ENCODE data around the gene MROH7. TPM values are rescaled to one million over a fixed set of nuclear protein-coding genes. Genes with fewer than 3 reads are reported as not detected.

The MROH7 gene
- total RNA-seq (2014; rRNA removed) (not detected in 2 replicates), Bru-seq, nascent RNA (not detected), BruChase-seq, experiment 1, labeled RNA remaining after a 6-hour chase (percentile 16 among the genes with signal in this experiment), BruChase-seq, experiment 2, labeled RNA remaining after a 2-hour chase (not detected)
- long read RNA-seq: 0 reads

DNA sequence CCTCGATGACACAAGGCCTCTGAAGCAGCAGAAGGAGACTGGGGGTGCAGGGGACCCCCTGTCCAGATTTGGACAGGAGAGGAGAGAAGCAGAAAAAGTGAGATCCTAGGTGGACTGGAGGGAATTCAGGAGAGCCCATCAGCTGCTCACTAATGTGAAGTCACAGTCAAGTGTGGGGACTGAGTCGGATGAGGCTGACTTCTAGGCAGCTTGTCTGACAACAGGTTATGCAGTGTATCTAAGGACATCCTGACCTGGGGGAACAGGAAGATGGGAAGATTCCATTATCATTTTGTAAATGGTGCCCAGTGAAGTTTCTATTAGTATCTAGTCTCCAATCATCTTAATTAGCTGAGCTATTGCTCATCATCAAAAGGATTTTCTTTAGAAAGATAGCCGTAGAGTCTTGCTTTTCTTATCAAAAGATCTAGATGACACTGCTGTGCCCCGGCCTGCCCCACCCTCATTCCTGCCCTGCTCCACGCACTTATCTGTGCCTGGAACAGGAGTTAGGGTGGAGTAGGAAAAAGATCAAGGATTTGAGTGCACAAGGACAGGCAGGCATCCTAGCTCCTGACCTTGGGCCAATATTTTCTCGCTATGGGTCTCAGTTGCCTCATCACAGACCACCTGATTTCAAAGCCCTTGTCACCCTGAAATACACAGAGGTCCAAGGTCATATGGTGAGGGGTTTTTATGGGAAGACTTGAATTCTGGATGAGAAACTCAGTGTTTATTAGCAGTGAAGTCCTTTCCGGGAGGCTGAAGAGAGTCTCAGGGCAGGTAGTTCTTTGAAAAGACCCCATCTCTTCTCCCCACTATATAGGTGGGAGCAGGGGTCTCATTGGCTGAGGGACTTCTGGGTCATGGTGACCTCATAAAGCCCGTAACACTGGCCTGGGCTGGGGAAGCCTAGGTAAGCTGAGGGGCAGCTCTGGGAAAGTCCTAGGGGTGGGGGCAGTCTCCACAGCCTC lies at the start of gene MROH7:
Gene MROH7, plus strand, starts transcription at position 924 of the 974 bp plus-strand sequence. CDS start 11,141 bp downstream, outside the sequence.
- CTCF ChIA-PET: no interaction called here
- no peak within 1 kb of the TSS for H3K9ac ChIP-seq (ENCODE audit: low read length)
- ATAC-seq: no peak
- no peaks in the 10 kb centered on the region for H3K36me3 ChIP-seq (ENCODE audit: low read depth, low read length)
- H3K4me1 ChIP-seq (ENCODE audit: insufficient read depth, low read length): no peaks in the 10 kb centered on the region
- no peaks in the 10 kb centered on the region for H3K79me2 ChIP-seq (ENCODE audit: low read length)
- H3K27ac ChIP-seq (ENCODE audit: low read length): no peak within 1 kb of the TSS
- BruUV-seq (replicated peaks): no TSS peak
- no peaks in the 10 kb centered on the region for H3K9me2 ChIP-seq (replicated peaks; ENCODE audit: low read length)
- peaks cover 3% of the 10 kb centered on the region; the same call in 1 of the 2 replicates for H3K27me3 ChIP-seq (ENCODE audit: low read length)
- no peak within 1 kb of the TSS for H3K4me3 ChIP-seq (ENCODE audit: low read length)
- no peaks in the 10 kb centered on the region for H3F3A ChIP-seq (ENCODE audit: low read length, unreplicated experiment)
- H3K4me2 ChIP-seq (ENCODE audit: low read length): no peak within 1 kb of the TSS
- POLR2A ChIA-PET (ENCODE audit: unreplicated experiment): no interaction called here
- H3K9me3 ChIP-seq (ENCODE audit: low read length): no peaks in the 10 kb centered on the region
- no peaks in the 10 kb centered on the region for H4K20me1 ChIP-seq (ENCODE audit: low read length)
- DNase-seq: no peak
- no peak for TF ChIP-seq EZH2phosphoT487 (IDR thresholded peaks at IDR 0.05; ENCODE audit: borderline replicate concordance, low read length)
- no peak for TF ChIP-seq EZH2 (IDR thresholded peaks at IDR 0.05; ENCODE audit: low read length, unreplicated experiment)
- TF ChIP-seq CTCF (conservative IDR thresholded peaks at IDR 0.05; ENCODE audit: low read depth, low read length): no peak
- H2AFZ ChIP-seq (ENCODE audit: low read length): no peak within 1 kb of the TSS
- intact Hi-C loops (cut with micrococcal nuclease): no loop called here

- no peaks in the 10 kb centered on the region for H3K27me3 ChIP-seq (ENCODE audit: low read length)
- no peaks in the 10 kb centered on the region for H4K20me1 ChIP-seq (ENCODE audit: low read length)
- no peak overlapping the region for H3K4me3 ChIP-seq (ENCODE audit: low read length)
- no peaks in the 10 kb centered on the region for H3F3A ChIP-seq (ENCODE audit: low read length, unreplicated experiment)
- POLR2A ChIA-PET (ENCODE audit: unreplicated experiment): no interaction called here
- no peaks in the 10 kb centered on the region for H3K9me2 ChIP-seq (replicated peaks; ENCODE audit: low read length)
- no peaks in the 10 kb centered on the region for H3K4me1 ChIP-seq (ENCODE audit: insufficient read depth, low read length)
- no peaks in the 10 kb centered on the region for H3K9me3 ChIP-seq (ENCODE audit: low read length)
- CTCF ChIA-PET: no interaction called here
- ATAC-seq: no peak
- H3K27ac ChIP-seq (ENCODE audit: low read length): no peak overlapping the region
- BruUV-seq (replicated peaks): no TSS peak
- DNase-seq: no peak
- H3K9ac ChIP-seq (ENCODE audit: low read length): no peak overlapping the region
- TF ChIP-seq EZH2phosphoT487 (IDR thresholded peaks at IDR 0.05; ENCODE audit: borderline replicate concordance, low read length) (no peak), CTCF (conservative IDR thresholded peaks at IDR 0.05; ENCODE audit: low read depth, low read length) (no peak), EZH2 (IDR thresholded peaks at IDR 0.05; ENCODE audit: low read length, unreplicated experiment) (no peak)
- no peaks in the 10 kb centered on the region for H3K36me3 ChIP-seq (ENCODE audit: low read depth, low read length)
- intact Hi-C loops (cut with micrococcal nuclease): no loop called here
- H3K4me2 ChIP-seq (ENCODE audit: low read length): no peak overlapping the region
- no peaks in the 10 kb centered on the region for H3K79me2 ChIP-seq (ENCODE audit: low read length)
- no peak overlapping the region for H2AFZ ChIP-seq (ENCODE audit: low read length)
Observed at GRCh38 chr1:54593571-54594160, 47.9 kb upstream of the MROH7 start.
